Gastrocnemius medialis (tissue), 4 donors: ENCODE data around the gene COL20A1. TPM values are rescaled to one million over a fixed set of nuclear protein-coding genes. Genes with fewer than 3 reads are reported as not detected.

Experiments used
- ATAC-seq, 2 donors: fragments of 150-250 bp; one replicate each; pipeline ENCODE4 v1.9.1; 2016
- DNase-seq, 2 donors: peaks; one replicate each; pipeline ENCODE4 v3.0.0-alpha.2; 2019
- H3K27ac ChIP-seq, 4 donors: fragments of 200-600 bp; sonication (generic); 1 replicate in 1 of 4; 2 replicates in 3 of 4; pipeline ENCODE4 v1.5.1; 2016 to 2018; ENCODE audit warnings: mild to moderate bottlenecking in 2 of 4, moderate library complexity in 1 of 4
- H3K27me3 ChIP-seq, 3 donors: fragments of 200-600 bp; sonication (generic) in 2 of 3; 1 replicate in 1 of 3; 2 replicates in 2 of 3; pipeline versions ENCODE4 v1.5.1 to v1.6.0; 2016 to 2019; ENCODE audit warnings: mild to moderate bottlenecking in 1 of 3, moderate library complexity in 1 of 3
- H3K36me3 ChIP-seq, 2 donors: fragments of 200-600 bp; sonication (generic) in 1 of 2; one replicate each; pipeline ENCODE4 v1.5.1; 2017 to 2018
- H3K4me1 ChIP-seq, 2 donors: fragments of 200-600 bp; sonication (generic) in 1 of 2; one replicate each; pipeline ENCODE4 v1.5.1; 2016 to 2017; ENCODE audit warnings: mild to moderate bottlenecking in 2 of 2
- H3K4me3 ChIP-seq, 4 donors: fragments of 200-600 bp; sonication (generic) in 3 of 4; 1 replicate in 1 of 4; 2 replicates in 3 of 4; pipeline ENCODE4 v1.5.1; 2016 to 2019; ENCODE audit warnings: mild to moderate bottlenecking in 2 of 4
- H3K9me3 ChIP-seq, 3 donors: fragments of 200-600 bp; sonication (generic) in 2 of 3; 1 replicate in 1 of 3; 2 replicates in 2 of 3; pipeline ENCODE4 v1.5.1; 2016 to 2019
- CTCF ChIP-seq, 5 experiments: fragments of 450-650 bp in 3 of 5; fragments of 200-600 bp in 2 of 5; sonication (generic) in 2 of 5; IDR thresholded peaks in 4 of 5; conservative IDR thresholded peaks in 1 of 5; 1 replicate in 4 of 5; 2 replicates in 1 of 5; pipeline ENCODE4 v1.5.1; 2016 to 2019; ENCODE audit warnings: antibody characterized with exemption in 5 of 5, mild to moderate bottlenecking in 3 of 5, moderate library complexity in 3 of 5
- POLR2A ChIP-seq, 2 donors: fragments of 450-650 bp; IDR thresholded peaks; one replicate each; pipeline ENCODE4 v1.6.1; 2017; ENCODE audit warnings: antibody characterized with exemption in 2 of 2, mild to moderate bottlenecking in 2 of 2, moderate library complexity in 2 of 2
- in situ Hi-C, 4 donors: fragments of 200-750 bp; cut with MboI; loops; one replicate each; pipeline versions ENCODE4 v1.15.0 to v1.8.0; 2017; ENCODE audit warnings: low sequenced_read_pairs in 4 of 4
- intact Hi-C: fragments of 100-400 bp; cut with DNase I; formaldehyde crosslinking; loops from one replicate; pipeline ENCODE4 v1.15.1; 2023; ENCODE audit warnings: low total_unique reads
- total RNA-seq, 4 donors: library from RNA; depleted of rRNA; stranded (reverse); fragments of >200 nt; gene quantifications; one replicate each; pipeline versions ENCODE4 v1.1.0 to v1.2.3, GENCODE V29; 2016

COL20A1 gene
- total RNA-seq, 4 donors from 2014 or later, result 0.23 TPM; not detected in 3

GRCh38 chr20:63363013-63363957 is 70.3 kb downstream of the COL20A1 start:
- Histone ChIP-seq H3K36me3 (no peaks in the 10 kb centered on the region), H3K27me3 (peaks cover 22 to 28% (median 22%) of the 10 kb centered on the region in 3 donors), H3K4me3 (no peak overlapping the region), H3K4me1 (no peaks in the 10 kb centered on the region), H3K27ac (no peak overlapping the region), H3K9me3 (no peaks in the 10 kb centered on the region)
- intact Hi-C loops, result no loop called here
- TF ChIP-seq CTCF (IDR thresholded peaks at IDR 0.05 in 4 of 5, conservative IDR thresholded peaks at IDR 0.05 in 1 of 5), result no peak
- TF ChIP-seq POLR2A (IDR thresholded peaks at IDR 0.05), result no peak
- DNase-seq, result no peak
- ATAC-seq, result no peak
- in situ Hi-C loops, result no loop called here

GRCh38 chr20:63363981-63364561 is 71.1 kb downstream of the COL20A1 start:
- Histone ChIP-seq H3K9me3 (no peaks in the 10 kb centered on the region), H3K4me3 (no peak overlapping the region), H3K27ac (no peak overlapping the region), H3K4me1 (no peaks in the 10 kb centered on the region), H3K27me3 (peaks cover 21 to 28% (median 22%) of the 10 kb centered on the region in 3 donors), H3K36me3 (no peaks in the 10 kb centered on the region)
- no peak for TF ChIP-seq CTCF (IDR thresholded peaks at IDR 0.05 in 4 of 5, conservative IDR thresholded peaks at IDR 0.05 in 1 of 5)
- TF ChIP-seq POLR2A (IDR thresholded peaks at IDR 0.05), result no peak
- in situ Hi-C loops (no loop called here), intact Hi-C loops (no loop called here)
- ATAC-seq, result no peak
- DNase-seq, result no peak

- no peaks in the 10 kb centered on the region for H3K9me3 ChIP-seq
- intact Hi-C loops (no loop called here), in situ Hi-C loops (no loop called here)
- H3K27me3 ChIP-seq, result peaks cover 15 to 25% (median 20%) of the 10 kb centered on the region in 3 donors
- ATAC-seq, result no peak
- DNase-seq, result no peak
- no peak overlapping the region for H3K27ac ChIP-seq
- no peak for TF ChIP-seq POLR2A (IDR thresholded peaks at IDR 0.05)
- no peak for TF ChIP-seq CTCF (IDR thresholded peaks at IDR 0.05 in 4 of 5, conservative IDR thresholded peaks at IDR 0.05 in 1 of 5)
- H3K4me1 ChIP-seq, result no peaks in the 10 kb centered on the region
- H3K4me3 ChIP-seq, result no peak overlapping the region
- no peaks in the 10 kb centered on the region for H3K36me3 ChIP-seq
These were observed 72.0 kb downstream of the COL20A1 start for GRCh38 chr20:63364801-63365585.

- Histone ChIP-seq H3K36me3 (no peaks in the 10 kb centered on the region), H3K4me3 (no peak overlapping the region), H3K27me3 (peaks cover 7 to 17% (median 16%) of the 10 kb centered on the region in 3 donors), H3K9me3 (no peaks in the 10 kb centered on the region), H3K27ac (no peak overlapping the region), H3K4me1 (no peaks in the 10 kb centered on the region)
- in situ Hi-C loops, result no loop called here
- intact Hi-C loops, result no loop called here
- no peak for DNase-seq
- no peak for TF ChIP-seq CTCF (IDR thresholded peaks at IDR 0.05 in 4 of 5, conservative IDR thresholded peaks at IDR 0.05 in 1 of 5)
- TF ChIP-seq POLR2A (IDR thresholded peaks at IDR 0.05), result no peak
- no peak for ATAC-seq
These were observed 72.8 kb downstream of the COL20A1 start for GRCh38 chr20:63365601-63366389.
